GM13977 (cell line): ENCODE measurements around the gene RPS21.
"Not testable (repeated sequence)": the region's sequence is repeated elsewhere in the genome, so short reads cannot be mapped to it uniquely, and the experiment has no call there.

Source experiments
- DNase-seq: peaks from one replicate; pipeline ENCODE4 v3.0.0; 2012; ENCODE audit warnings: low spot score
- CTCF ChIP-seq: IDR thresholded peaks from 2 replicates; pipeline ENCODE4 v1.5.1; 2012; ENCODE audit warnings: mild to moderate bottlenecking, control low read depth; ENCODE audit not compliant: insufficient read depth; ENCODE audit errors: extremely low read depth, missing control alignments
- in situ Hi-C: fragments of 300-500 bp; cut with MboI; formaldehyde crosslinking; loops from one replicate; pipeline ENCODE4 v1.12.0; 2022; ENCODE audit warnings: low sequenced_read_pairs, low pct_unique_long_range_greater_than_20kb, mixed read lengths, inconsistent platforms; ENCODE audit not compliant: unreplicated experiment

RPS21 gene

DNA sequence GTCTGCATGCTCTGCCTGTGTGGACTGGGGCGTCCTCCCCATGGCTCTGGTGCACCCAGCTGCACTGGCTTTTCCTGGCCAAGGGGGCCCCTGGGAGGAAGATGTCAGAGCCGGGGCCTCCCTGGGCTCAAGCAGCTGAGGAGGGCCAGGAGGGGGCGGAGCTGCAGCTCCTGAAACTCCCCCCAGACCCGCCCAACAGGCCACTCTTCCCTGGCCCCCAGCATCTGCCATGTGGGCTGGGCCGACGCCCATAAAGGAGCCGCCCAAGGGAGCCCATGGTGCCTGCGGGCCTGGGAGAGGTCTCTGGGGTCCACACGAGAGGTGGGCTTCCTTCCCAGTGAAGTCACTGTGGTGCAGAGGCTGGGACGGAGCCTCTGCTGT is 36.4 kb downstream of the RPS21 start:
- in situ Hi-C loops, result no loop called here
- DNase-seq, result no peak
- TF ChIP-seq CTCF, result no peak

- in situ Hi-C loops, result no loop called here
Observed at GRCh38 chr20:62424249-62425107, 37.6 kb downstream of the RPS21 start.

GRCh38 chr20:62425281-62426058 is 38.6 kb downstream of the RPS21 start:
- in situ Hi-C loops, result no loop called here
- TF ChIP-seq CTCF, result no peak
- no peak for DNase-seq

More at GRCh38 chr20:62424249-62425107, 37.6 kb downstream of the RPS21 start:
- no peak for TF ChIP-seq CTCF
- no peak for DNase-seq

- in situ Hi-C loops, DNase-seq: not testable (repeated sequence)
Observed at GRCh38 chr20:62426059-62426348, 39.1 kb downstream of the RPS21 start.

GRCh38 chr20:62426699-62427131 is 39.8 kb downstream of the RPS21 start:
- in situ Hi-C loops, result no loop called here
- no peak for DNase-seq
- TF ChIP-seq CTCF, result no peak

GRCh38 chr20:62427172-62428001 is 40.5 kb downstream of the RPS21 start, which contains the start of gene RBBP8NL:
RBBP8NL (minus strand) TSS chr20:62427539; CDS start chr20:62419647, 7,892 bp downstream.
- no peak for DNase-seq
- TF ChIP-seq CTCF, result no peak
- in situ Hi-C loops, result no loop called here

- in situ Hi-C loops, result no loop called here
- DNase-seq, result no peak
- TF ChIP-seq CTCF, result no peak
Observed at GRCh38 chr20:62428002-62428372, 41.1 kb downstream of the RPS21 start.
